Measurements from ENCODE around the gene CKLF. TPM values are rescaled to one million over a fixed set of nuclear protein-coding genes. Genes with fewer than 3 reads are reported as not detected.
"Not testable (repeated sequence)": the region's sequence is repeated elsewhere in the genome, so short reads cannot be mapped to it uniquely, and the experiment has no call there.

CKLF gene
- total RNA-seq, 1 donor from 2014 or later: 84.0 TPM

- DNase-seq (ENCODE audit: low read depth in 2 of 2): no peak
Measured at GRCh38 chr16:66542396-66542795, 10.0 kb upstream of the CKLF start.

GRCh38 chr16:66543541-66543940 is 8.8 kb upstream of the CKLF start:
- DNase-seq (ENCODE audit: low read depth in 2 of 2): no peak

GRCh38 chr16:66544016-66544757 is 8.2 kb upstream of the CKLF start:
- DNase-seq (ENCODE audit: low read depth in 2 of 2): no peak

GRCh38 chr16:66547101-66547989 is 5.0 kb upstream of the CKLF start:
- no peak for DNase-seq (ENCODE audit: low read depth in 2 of 2)

- DNase-seq (ENCODE audit: low read depth in 2 of 2): no peak
Measured at GRCh38 chr16:66548068-66548467, 4.3 kb upstream of the CKLF start.

- no peak for DNase-seq (ENCODE audit: low read depth in 2 of 2)
Measured at GRCh38 chr16:66548868-66549267, 3.5 kb upstream of the CKLF start.

GRCh38 chr16:66549284-66550131 is 2.9 kb upstream of the CKLF start, which contains the start of gene TK2:
Gene TK2, minus strand, starts transcription at chr16:66550122. Its CDS starts 61 bp downstream, at chr16:66550061.
- DNase-seq (ENCODE audit: low read depth in 2 of 2): peak; percentile 40 to 63

GRCh38 chr16:66551348-66551759 is 1.0 kb upstream of the CKLF start:
- peak in 1 of 2 donors; percentile 39 for DNase-seq (ENCODE audit: low read depth in 2 of 2)

- no peak for DNase-seq (ENCODE audit: low read depth in 2 of 2)
Measured at GRCh38 chr16:66551788-66552285, 539 bp upstream of the CKLF start.

GRCh38 chr16:66553223-66553622 is 847 bp downstream of the CKLF start:
- DNase-seq (ENCODE audit: low read depth in 2 of 2): peak in 1 of 2 donors; percentile 25

GRCh38 chr16:66554021-66554420 is 1.6 kb downstream of the CKLF start:
- DNase-seq (ENCODE audit: low read depth in 2 of 2): no peak

GRCh38 chr16:66554495-66554894 is 2.1 kb downstream of the CKLF start:
- no peak for DNase-seq (ENCODE audit: low read depth in 2 of 2)

- no peak for DNase-seq (ENCODE audit: low read depth in 2 of 2)
Measured at GRCh38 chr16:66560107-66560506, 7.7 kb downstream of the CKLF start.

GRCh38 chr16:66561381-66562080 is 9.2 kb downstream of the CKLF start:
- no peak for DNase-seq (ENCODE audit: low read depth in 2 of 2)

GRCh38 chr16:66562409-66562808 is 10.0 kb downstream of the CKLF start:
- no peak for DNase-seq (ENCODE audit: low read depth in 2 of 2)

- DNase-seq (ENCODE audit: low read depth in 2 of 2): no peak
Measured at GRCh38 chr16:66562986-66563385, 10.6 kb downstream of the CKLF start.

- DNase-seq (ENCODE audit: low read depth in 2 of 2): no peak
Measured at GRCh38 chr16:66563574-66564334, 11.4 kb downstream of the CKLF start.

- no peak for DNase-seq (ENCODE audit: low read depth in 2 of 2)
Measured at GRCh38 chr16:66566051-66566901, 13.9 kb downstream of the CKLF start, which contains the start of gene CMTM1. Gene CMTM1, plus strand, starts transcription at chr16:66566439. Its CDS starts 75 bp downstream, at chr16:66566514.

- not testable (repeated sequence) for DNase-seq (ENCODE audit: low read depth in 2 of 2)
Measured at GRCh38 chr16:66567270-66567669, 14.9 kb downstream of the CKLF start.

Data from dermis microvascular lymphatic vessel endothelial cell (primary cell).